A673 (cell line): ENCODE measurements around the gene TPSD1.

Experiments used
- EZH2 ChIP-seq: fragments of 200-600 bp; sonication (generic); IDR thresholded peaks from 2 replicates; pipeline ENCODE4 v1.6.1; 2017; ENCODE audit warnings: borderline replicate concordance, low read depth, mild to moderate bottlenecking, mixed read lengths, antibody characterized with exemption, low read length; ENCODE audit not compliant: poor library complexity, severe bottlenecking
- TF ChIP-seq, protein P1 (sequence below): fragments of 300-800, 200-600 bp; sonication (generic); conservative IDR thresholded peaks from 2 replicates; pipeline ENCODE4 v1.5.1; 2017; ENCODE audit warnings: low read depth, mild to moderate bottlenecking, antibody characterized with exemption, low read length, moderate library complexity, mixed read lengths

GRCh38 chr16:1259760-1260068 is 3.8 kb downstream of the TPSD1 start:
- TF ChIP-seq, protein P1, sequence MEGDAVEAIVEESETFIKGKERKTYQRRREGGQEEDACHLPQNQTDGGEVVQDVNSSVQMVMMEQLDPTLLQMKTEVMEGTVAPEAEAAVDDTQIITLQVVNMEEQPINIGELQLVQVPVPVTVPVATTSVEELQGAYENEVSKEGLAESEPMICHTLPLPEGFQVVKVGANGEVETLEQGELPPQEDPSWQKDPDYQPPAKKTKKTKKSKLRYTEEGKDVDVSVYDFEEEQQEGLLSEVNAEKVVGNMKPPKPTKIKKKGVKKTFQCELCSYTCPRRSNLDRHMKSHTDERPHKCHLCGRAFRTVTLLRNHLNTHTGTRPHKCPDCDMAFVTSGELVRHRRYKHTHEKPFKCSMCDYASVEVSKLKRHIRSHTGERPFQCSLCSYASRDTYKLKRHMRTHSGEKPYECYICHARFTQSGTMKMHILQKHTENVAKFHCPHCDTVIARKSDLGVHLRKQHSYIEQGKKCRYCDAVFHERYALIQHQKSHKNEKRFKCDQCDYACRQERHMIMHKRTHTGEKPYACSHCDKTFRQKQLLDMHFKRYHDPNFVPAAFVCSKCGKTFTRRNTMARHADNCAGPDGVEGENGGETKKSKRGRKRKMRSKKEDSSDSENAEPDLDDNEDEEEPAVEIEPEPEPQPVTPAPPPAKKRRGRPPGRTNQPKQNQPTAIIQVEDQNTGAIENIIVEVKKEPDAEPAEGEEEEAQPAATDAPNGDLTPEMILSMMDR = no peak
- no peak for TF ChIP-seq EZH2
